ENCODE data around the gene WDR4. TPM values are rescaled to one million over a fixed set of nuclear protein-coding genes. Genes with fewer than 3 reads are reported as not detected.
A peak's percentile ranks its signal among the peaks of the same experiment; 100 is the strongest.

WDR4 gene
- total and polyA plus RNA-seq, 4 donors = 4.6 to 12.9 (median 9.2) TPM

DNA sequence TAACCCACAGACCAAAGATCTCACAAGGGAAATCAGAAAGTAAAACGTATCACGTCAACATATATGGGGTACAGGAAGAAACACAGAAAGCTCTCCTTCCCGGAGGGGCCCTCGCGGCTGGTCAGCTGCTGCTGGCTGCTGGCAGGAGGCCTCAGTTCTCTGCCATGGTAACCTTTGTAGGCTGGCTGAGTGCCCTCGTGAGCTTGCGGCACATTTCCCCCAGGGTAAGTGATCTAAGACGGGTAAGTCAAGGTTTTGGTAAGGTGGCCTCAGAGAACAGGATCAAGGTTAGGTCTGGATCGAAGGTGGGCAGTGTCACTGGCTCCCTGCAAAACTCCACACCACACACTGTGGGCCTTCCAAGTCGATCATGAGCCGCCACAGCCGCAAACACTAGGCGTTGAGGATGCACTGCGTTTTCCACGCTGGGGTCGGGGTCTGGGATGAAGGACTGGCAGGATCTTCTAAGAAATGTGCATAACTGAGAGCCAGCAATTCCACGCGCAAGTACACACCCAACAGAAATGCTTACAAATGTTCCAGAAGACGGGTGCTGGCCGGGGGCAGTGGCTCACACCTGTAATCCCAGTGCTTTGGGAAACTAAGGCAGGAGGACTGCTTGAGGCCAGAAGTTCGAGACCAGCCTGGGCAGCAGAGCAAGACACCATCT is 33.9 kb downstream of the WDR4 start:
- 75% methylated on average over 21 of the region's 21 CpGs for WGBS
- Histone ChIP-seq H3K27me3 (ENCODE audit: control insufficient read depth in 4 of 4, insufficient read depth in 4 of 4, low read length in 3 of 4) (no peaks in the 10 kb centered on the region), H3K27ac (ENCODE audit: low read depth in 1 of 2, low read length in 2 of 2) (peak overlapping the region; percentile 52 to 76), H3K36me3 (ENCODE audit: control insufficient read depth in 4 of 4, insufficient read depth in 3 of 4, low read depth in 1 of 4, low read length in 3 of 4) (peaks cover 3 to 36% (median 15%) of the 10 kb centered on the region in 4 donors), H3K4me3 (ENCODE audit: low read depth in 1 of 3, low read length in 3 of 3) (no peak overlapping the region), H3K9me3 (ENCODE audit: control insufficient read depth in 4 of 4, low read length in 3 of 4) (no peaks in the 10 kb centered on the region), H3K9ac (ENCODE audit: low read depth in 1 of 2, low read length in 2 of 2) (no peak overlapping the region), H3K4me1 (ENCODE audit: control insufficient read depth in 4 of 4, insufficient read depth in 4 of 4, low read length in 3 of 4) (peaks cover 4 to 19% (median 10%) of the 10 kb centered on the region in 4 donors)
- DNase-seq (ENCODE audit: low spot score) = no peak
- TF ChIP-seq SP1 (IDR thresholded peaks at IDR 0.05) (no peak), HNF4G (IDR thresholded peaks at IDR 0.05) (no peak), EGR1 (IDR thresholded peaks at IDR 0.05; ENCODE audit: low read depth in 2 of 2) (no peak), FOXA1 (IDR thresholded peaks at IDR 0.05) (no peak), MAX (IDR thresholded peaks at IDR 0.05) (no peak), CTCF (IDR thresholded peaks at IDR 0.05; ENCODE audit: low read depth, low read length, missing input control) (no peak), NR2F2 (IDR thresholded peaks at IDR 0.05) (no peak), REST (IDR thresholded peaks at IDR 0.05) (no peak), FOXA2 (IDR thresholded peaks at IDR 0.05) (no peak), YY1 (IDR thresholded peaks at IDR 0.05) (no peak), JUND (IDR thresholded peaks at IDR 0.05) (no peak), RAD21 (IDR thresholded peaks at IDR 0.05) (no peak), HNF4A (conservative IDR thresholded peaks at IDR 0.05) (no peak), GABPA (IDR thresholded peaks at IDR 0.05 in 1 of 2, conservative IDR thresholded peaks at IDR 0.05 in 1 of 2) (no peak), TAF1 (conservative IDR thresholded peaks at IDR 0.05) (no peak), RXRA (IDR thresholded peaks at IDR 0.05) (no peak)
- TF ChIP-seq, protein P1, sequence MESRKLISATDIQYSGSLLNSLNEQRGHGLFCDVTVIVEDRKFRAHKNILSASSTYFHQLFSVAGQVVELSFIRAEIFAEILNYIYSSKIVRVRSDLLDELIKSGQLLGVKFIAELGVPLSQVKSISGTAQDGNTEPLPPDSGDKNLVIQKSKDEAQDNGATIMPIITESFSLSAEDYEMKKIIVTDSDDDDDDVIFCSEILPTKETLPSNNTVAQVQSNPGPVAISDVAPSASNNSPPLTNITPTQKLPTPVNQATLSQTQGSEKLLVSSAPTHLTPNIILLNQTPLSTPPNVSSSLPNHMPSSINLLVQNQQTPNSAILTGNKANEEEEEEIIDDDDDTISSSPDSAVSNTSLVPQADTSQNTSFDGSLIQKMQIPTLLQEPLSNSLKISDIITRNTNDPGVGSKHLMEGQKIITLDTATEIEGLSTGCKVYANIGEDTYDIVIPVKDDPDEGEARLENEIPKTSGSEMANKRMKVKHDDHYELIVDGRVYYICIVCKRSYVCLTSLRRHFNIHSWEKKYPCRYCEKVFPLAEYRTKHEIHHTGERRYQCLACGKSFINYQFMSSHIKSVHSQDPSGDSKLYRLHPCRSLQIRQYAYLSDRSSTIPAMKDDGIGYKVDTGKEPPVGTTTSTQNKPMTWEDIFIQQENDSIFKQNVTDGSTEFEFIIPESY (IDR thresholded peaks at IDR 0.05) = no peak
- TF ChIP-seq, protein P2, sequence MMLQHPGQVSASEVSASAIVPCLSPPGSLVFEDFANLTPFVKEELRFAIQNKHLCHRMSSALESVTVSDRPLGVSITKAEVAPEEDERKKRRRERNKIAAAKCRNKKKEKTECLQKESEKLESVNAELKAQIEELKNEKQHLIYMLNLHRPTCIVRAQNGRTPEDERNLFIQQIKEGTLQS (IDR thresholded peaks at IDR 0.05) = no peak

All from liver (tissue), 9 donors.